ENCODE data around the gene GDPGP1.

Gene GDPGP1

DNA sequence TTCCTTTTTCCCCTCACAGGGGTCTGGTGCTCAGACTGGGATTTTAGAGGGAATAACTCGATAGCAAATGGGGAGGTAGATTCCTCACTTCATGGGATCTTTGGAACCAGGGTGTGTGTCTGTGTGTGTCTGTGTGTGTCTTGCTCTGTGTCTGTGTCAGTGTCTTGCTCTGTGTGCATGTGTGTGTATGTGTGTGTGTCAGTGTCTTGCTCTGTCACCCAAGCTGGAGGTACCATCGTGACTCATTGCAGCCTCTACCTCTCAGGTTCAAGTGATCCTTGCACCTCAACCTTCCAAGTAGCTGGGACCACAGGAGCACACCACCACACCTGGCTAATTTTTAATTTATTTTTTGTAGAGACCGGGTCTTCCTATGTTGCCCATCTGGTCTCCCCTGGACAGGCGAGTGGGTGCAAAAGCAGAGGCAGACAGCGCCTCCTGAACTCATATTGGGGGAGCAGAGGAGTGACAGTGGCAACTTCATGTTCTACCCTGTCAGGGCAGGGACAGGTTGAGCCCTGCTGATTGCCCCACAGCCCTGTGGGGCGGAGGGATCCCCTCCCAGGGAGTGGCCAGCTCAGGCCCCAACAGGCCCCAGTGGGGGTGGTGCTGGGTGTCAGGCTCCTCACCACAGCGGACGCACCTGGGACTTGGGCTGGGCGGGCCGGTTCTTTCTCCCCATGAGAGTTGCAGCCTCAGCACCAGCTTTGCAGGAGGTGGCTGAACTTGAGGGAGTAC lies 43.2 kb upstream of the GDPGP1 start:
- peak; percentile 59 for DNase-seq (ENCODE audit: low spot score)
- TF ChIP-seq, protein P1, sequence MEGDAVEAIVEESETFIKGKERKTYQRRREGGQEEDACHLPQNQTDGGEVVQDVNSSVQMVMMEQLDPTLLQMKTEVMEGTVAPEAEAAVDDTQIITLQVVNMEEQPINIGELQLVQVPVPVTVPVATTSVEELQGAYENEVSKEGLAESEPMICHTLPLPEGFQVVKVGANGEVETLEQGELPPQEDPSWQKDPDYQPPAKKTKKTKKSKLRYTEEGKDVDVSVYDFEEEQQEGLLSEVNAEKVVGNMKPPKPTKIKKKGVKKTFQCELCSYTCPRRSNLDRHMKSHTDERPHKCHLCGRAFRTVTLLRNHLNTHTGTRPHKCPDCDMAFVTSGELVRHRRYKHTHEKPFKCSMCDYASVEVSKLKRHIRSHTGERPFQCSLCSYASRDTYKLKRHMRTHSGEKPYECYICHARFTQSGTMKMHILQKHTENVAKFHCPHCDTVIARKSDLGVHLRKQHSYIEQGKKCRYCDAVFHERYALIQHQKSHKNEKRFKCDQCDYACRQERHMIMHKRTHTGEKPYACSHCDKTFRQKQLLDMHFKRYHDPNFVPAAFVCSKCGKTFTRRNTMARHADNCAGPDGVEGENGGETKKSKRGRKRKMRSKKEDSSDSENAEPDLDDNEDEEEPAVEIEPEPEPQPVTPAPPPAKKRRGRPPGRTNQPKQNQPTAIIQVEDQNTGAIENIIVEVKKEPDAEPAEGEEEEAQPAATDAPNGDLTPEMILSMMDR (IDR thresholded peaks at IDR 0.05; ENCODE audit: extremely low read depth, missing control alignments): no peak

GRCh38 chr15:90191344-90191687 lies 42.7 kb upstream of the GDPGP1 start:
- DNase-seq (ENCODE audit: low spot score): no peak
- TF ChIP-seq, protein P1 (IDR thresholded peaks at IDR 0.05; ENCODE audit: extremely low read depth, missing control alignments): no peak

- peak; percentile 60 for DNase-seq (ENCODE audit: low spot score)
- TF ChIP-seq, protein P1 (IDR thresholded peaks at IDR 0.05; ENCODE audit: extremely low read depth, missing control alignments): no peak
These were observed 42.1 kb upstream of the GDPGP1 start for GRCh38 chr15:90191794-90192509.

DNA sequence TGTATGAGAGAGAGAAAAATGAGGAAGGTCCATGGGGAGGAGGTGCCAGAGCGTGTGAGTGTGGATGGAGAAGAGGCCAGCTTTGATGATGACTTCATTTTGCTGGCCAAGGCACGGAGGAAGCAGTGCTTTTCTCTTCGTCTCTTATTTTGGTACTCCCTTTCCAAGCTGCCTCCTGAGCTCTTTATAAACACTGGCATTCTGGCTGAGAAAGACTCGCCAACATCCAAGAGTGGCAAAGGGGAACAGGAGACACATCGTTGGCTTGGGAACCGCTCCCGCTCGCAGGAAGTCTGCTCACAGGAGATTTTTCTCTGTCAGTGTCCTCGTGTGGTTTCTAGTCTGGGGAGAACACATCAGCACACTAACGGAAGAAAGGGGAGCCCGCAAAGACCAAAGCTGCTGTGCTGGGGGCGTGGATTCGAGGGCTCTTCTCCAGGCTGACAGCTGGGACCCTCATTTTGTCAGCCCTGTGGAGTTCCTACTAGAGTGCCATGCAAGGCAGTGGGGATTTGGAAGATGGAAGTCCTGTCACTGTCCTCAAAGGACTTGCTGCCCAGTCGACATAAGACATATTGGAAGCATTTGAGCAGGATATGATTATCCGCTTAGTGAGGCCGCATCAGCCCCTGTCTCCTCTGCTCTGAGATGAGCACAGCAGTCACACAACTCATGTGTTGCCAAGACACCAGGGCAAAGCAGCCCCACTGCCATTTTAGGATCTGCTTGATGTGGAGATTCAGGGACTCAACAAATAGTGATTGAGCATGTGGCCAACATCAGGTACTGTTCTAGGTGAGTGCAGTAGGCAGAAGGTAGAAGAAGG lies 40.8 kb upstream of the GDPGP1 start:
- no peak for DNase-seq (ENCODE audit: low spot score)

GRCh38 chr15:90194655-90195054 lies 39.4 kb upstream of the GDPGP1 start:
- DNase-seq (ENCODE audit: low spot score): no peak
- TF ChIP-seq, protein P1 (IDR thresholded peaks at IDR 0.05; ENCODE audit: extremely low read depth, missing control alignments): no peak

More for the DNA sequence above, 40.8 kb upstream of the GDPGP1 start:
- TF ChIP-seq, protein P1 (IDR thresholded peaks at IDR 0.05; ENCODE audit: extremely low read depth, missing control alignments): no peak

- no peak for DNase-seq (ENCODE audit: low spot score)
- TF ChIP-seq, protein P1 (IDR thresholded peaks at IDR 0.05; ENCODE audit: extremely low read depth, missing control alignments): no peak
These were observed 33.4 kb upstream of the GDPGP1 start for GRCh38 chr15:90200534-90201129.
